ENCODE data around the gene SERPINE3. TPM values are rescaled to one million over a fixed set of nuclear protein-coding genes. Genes with fewer than 3 reads are reported as not detected.

The SERPINE3 gene
- total and polyA plus RNA-seq, 2 donors from 2014 or later = not detected

- Histone ChIP-seq H3K36me3 (ENCODE audit: control insufficient read depth in 2 of 3, insufficient read depth in 3 of 3, low read length in 3 of 3) (no peaks in the 10 kb centered on the region), H3K9ac (ENCODE audit: low read length in 3 of 3) (no peak overlapping the region), H3K9me3 (ENCODE audit: control insufficient read depth in 2 of 3, insufficient read depth in 1 of 3, low read length in 3 of 3) (no peaks in the 10 kb centered on the region), H3K4me3 (ENCODE audit: low read length in 3 of 3) (no peak overlapping the region), H3K4me1 (ENCODE audit: control insufficient read depth in 2 of 3, insufficient read depth in 2 of 3, low read depth in 1 of 3, low read length in 3 of 3) (peaks cover 0 to 4% (median 0%) of the 10 kb centered on the region in 3 donors), H3K27me3 (ENCODE audit: control insufficient read depth, insufficient read depth, low read length) (no peaks in the 10 kb centered on the region), H3K27ac (ENCODE audit: low read depth in 2 of 2, low read length in 2 of 2) (no peak overlapping the region)
- DNase-seq (no peak), FAIRE-seq (no peak)
- no peak for TF ChIP-seq CTCF (IDR thresholded peaks at IDR 0.05; ENCODE audit: borderline replicate concordance, extremely low read depth, insufficient read depth)
- intact Hi-C loops (cut with DNase I) = no loop called here
Measured at GRCh38 chr13:51341791-51342190, 2.3 kb downstream of the SERPINE3 start.

- FAIRE-seq (no peak), DNase-seq (no peak)
- peaks cover 0 to 4% (median 0%) of the 10 kb centered on the region in 3 donors for H3K4me1 ChIP-seq (ENCODE audit: control insufficient read depth in 2 of 3, insufficient read depth in 2 of 3, low read depth in 1 of 3, low read length in 3 of 3)
- no peaks in the 10 kb centered on the region for H3K36me3 ChIP-seq (ENCODE audit: control insufficient read depth in 2 of 3, insufficient read depth in 3 of 3, low read length in 3 of 3)
- H3K27me3 ChIP-seq (ENCODE audit: control insufficient read depth, insufficient read depth, low read length) = no peaks in the 10 kb centered on the region
- H3K4me3 ChIP-seq (ENCODE audit: low read length in 3 of 3) = no peak overlapping the region
- H3K9me3 ChIP-seq (ENCODE audit: control insufficient read depth in 2 of 3, insufficient read depth in 1 of 3, low read length in 3 of 3) = no peaks in the 10 kb centered on the region
- H3K27ac ChIP-seq (ENCODE audit: low read depth in 2 of 2, low read length in 2 of 2) = no peak overlapping the region
- TF ChIP-seq CTCF (IDR thresholded peaks at IDR 0.05; ENCODE audit: borderline replicate concordance, extremely low read depth, insufficient read depth) = no peak
- no peak overlapping the region for H3K9ac ChIP-seq (ENCODE audit: low read length in 3 of 3)
- intact Hi-C loops (cut with DNase I) = no loop called here
Measured at GRCh38 chr13:51342706-51343105, 3.2 kb downstream of the SERPINE3 start.

DNA sequence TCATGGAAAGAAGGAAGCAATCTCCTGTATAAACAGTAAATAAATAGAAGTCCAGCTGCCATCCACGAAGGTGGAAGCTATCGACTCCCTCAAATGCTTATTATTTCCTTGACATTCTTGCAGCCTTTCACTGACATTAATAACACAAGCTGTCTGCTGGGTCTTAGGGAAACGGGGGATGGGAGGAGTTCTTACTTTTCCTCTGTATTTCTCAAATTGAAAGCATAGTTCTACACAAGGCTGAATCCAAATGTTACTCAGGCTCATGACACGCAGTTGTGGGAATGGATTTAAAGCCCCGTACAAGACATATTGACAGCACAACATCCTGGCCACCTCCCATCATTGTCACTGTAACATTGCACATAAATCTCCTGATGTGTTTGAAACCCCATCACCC lies 4.0 kb downstream of the SERPINE3 start:
- Histone ChIP-seq H3K4me3 (ENCODE audit: low read length in 3 of 3) (no peak overlapping the region), H3K4me1 (ENCODE audit: control insufficient read depth in 2 of 3, insufficient read depth in 2 of 3, low read depth in 1 of 3, low read length in 3 of 3) (peaks cover 0 to 4% (median 0%) of the 10 kb centered on the region in 3 donors), H3K36me3 (ENCODE audit: control insufficient read depth in 2 of 3, insufficient read depth in 3 of 3, low read length in 3 of 3) (no peaks in the 10 kb centered on the region), H3K27me3 (ENCODE audit: control insufficient read depth, insufficient read depth, low read length) (no peaks in the 10 kb centered on the region), H3K27ac (ENCODE audit: low read depth in 2 of 2, low read length in 2 of 2) (no peak overlapping the region), H3K9me3 (ENCODE audit: control insufficient read depth in 2 of 3, insufficient read depth in 1 of 3, low read length in 3 of 3) (no peaks in the 10 kb centered on the region), H3K9ac (ENCODE audit: low read length in 3 of 3) (no peak overlapping the region)
- TF ChIP-seq CTCF (IDR thresholded peaks at IDR 0.05; ENCODE audit: borderline replicate concordance, extremely low read depth, insufficient read depth) = no peak
- FAIRE-seq (no peak), DNase-seq (no peak)
- intact Hi-C loops (cut with DNase I) = no loop called here

DNA sequence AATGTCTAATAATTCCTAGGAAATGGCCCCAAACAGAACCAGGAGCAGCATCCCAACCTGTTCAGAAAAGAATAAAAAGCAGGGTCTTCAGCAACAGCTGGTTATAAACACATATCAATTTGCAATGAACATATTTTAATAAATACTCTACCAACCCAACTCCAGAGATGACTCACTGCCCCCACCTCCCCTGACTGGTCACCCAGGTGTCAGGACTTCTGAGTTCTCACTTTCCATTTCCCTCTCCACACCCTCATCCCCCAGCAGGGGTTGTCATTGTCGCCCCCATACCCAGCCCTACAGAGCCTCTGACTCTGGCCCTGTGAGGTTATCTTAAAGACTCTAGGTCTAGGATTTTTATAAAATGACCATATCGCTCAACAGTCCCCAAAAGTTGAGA lies 6.9 kb downstream of the SERPINE3 start:
- no peak for TF ChIP-seq CTCF (IDR thresholded peaks at IDR 0.05; ENCODE audit: borderline replicate concordance, extremely low read depth, insufficient read depth)
- no peak for DNase-seq
- no peak overlapping the region for H3K9ac ChIP-seq (ENCODE audit: low read length in 3 of 3)
- intact Hi-C loops (cut with DNase I) = no loop called here
- H3K4me3 ChIP-seq (ENCODE audit: low read length in 3 of 3) = no peak overlapping the region
- no peaks in the 10 kb centered on the region for H3K9me3 ChIP-seq (ENCODE audit: control insufficient read depth in 2 of 3, insufficient read depth in 1 of 3, low read length in 3 of 3)
- H3K27me3 ChIP-seq (ENCODE audit: control insufficient read depth, insufficient read depth, low read length) = no peaks in the 10 kb centered on the region
- H3K36me3 ChIP-seq (ENCODE audit: control insufficient read depth in 2 of 3, insufficient read depth in 3 of 3, low read length in 3 of 3) = no peaks in the 10 kb centered on the region
- no peak overlapping the region for H3K27ac ChIP-seq (ENCODE audit: low read depth in 2 of 2, low read length in 2 of 2)
- no peak for FAIRE-seq
- peaks cover 0 to 6% (median 0%) of the 10 kb centered on the region in 3 donors for H3K4me1 ChIP-seq (ENCODE audit: control insufficient read depth in 2 of 3, insufficient read depth in 2 of 3, low read depth in 1 of 3, low read length in 3 of 3)
